Stimulated activated CD8-positive, alpha-beta memory T cell treated with anti-CD3 and anti-CD28 coated beads, Interleukin-2, amount 100 ng/mL, for 1 hour (primary cell): ENCODE measurements around the gene TCTN2.

Source experiments
- DNase-seq, 2 donors: peaks; one replicate each; pipeline ENCODE4 v3.0.0-alpha.2; 2020; ENCODE audit warnings: low read depth in 2 of 2

Gene TCTN2

GRCh38 chr12:123741937-123742572 lies 71.1 kb downstream of the TCTN2 start:
- no peak for DNase-seq

DNA sequence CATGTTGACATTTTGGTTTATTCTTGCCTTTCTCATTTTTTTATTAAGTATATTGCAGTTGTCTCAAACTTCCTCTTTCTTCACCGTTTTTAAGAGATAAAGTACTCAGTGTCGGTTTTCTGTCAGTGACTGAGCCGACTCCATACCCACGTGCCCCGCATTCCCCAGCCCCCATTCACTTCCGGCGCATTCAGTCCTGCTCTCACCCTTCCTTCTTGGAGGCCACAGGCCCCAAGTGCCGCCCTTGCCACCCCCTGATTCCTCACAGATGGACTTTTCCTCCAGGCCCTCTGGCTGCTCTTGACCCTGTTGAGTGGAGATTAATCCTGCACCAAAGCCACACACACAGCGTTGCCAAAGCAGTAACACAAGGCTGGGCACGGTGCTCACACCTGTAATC lies 72.1 kb downstream of the TCTN2 start:
- DNase-seq: no peak

- DNase-seq: no peak
Observed at GRCh38 chr12:123744836-123745235, 73.9 kb downstream of the TCTN2 start.

- no peak for DNase-seq
Observed at GRCh38 chr12:123747309-123747708, 76.4 kb downstream of the TCTN2 start.

- no peak for DNase-seq
Observed at GRCh38 chr12:123748161-123748560, 77.2 kb downstream of the TCTN2 start.

GRCh38 chr12:123748661-123749060 lies 77.7 kb downstream of the TCTN2 start:
- DNase-seq: no peak

DNA sequence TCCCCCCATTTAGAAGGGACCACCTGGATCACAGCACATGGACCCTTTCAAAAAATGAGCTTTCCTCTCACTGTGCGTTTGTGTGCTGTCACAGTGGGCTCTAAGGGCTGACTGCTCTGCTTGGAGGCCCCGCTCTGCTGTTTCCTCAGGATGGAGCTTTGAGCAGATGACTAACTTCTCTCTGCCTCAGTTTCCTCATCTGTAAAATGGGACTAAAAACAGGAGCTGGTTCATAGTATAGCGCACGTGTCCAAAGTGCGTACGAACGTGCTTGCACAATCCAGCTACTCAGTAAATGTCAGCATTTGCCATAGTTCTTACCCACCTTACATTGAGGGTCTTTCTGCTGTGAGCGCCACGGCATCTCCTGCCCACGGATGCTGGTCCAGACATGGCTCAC lies 78.4 kb downstream of the TCTN2 start:
- DNase-seq: no peak

DNA sequence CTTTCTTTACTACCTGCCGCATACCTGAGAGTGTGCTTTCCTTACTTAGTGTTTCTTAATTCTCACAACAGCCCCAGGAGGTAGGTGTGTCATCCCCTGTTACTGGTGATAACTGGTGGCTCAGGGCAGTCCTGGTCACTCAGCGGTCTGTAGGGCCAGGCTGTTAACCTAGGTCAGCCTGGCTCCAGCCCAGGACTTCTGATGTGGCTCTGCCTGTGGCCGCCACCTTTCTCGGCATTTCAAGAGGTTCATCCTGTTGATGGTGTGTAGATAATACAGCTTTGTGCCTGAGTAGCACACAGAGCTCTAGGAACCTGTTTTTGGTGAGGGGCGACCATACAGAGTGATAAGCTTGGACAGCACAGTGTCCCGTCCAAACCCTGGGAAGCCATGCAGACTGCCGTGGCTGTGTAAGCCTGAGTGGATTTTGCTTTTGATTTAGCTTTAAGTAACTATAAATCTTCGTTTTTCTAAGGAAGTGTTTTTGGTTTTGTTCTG lies 79.3 kb downstream of the TCTN2 start:
- DNase-seq: no peak

DNA sequence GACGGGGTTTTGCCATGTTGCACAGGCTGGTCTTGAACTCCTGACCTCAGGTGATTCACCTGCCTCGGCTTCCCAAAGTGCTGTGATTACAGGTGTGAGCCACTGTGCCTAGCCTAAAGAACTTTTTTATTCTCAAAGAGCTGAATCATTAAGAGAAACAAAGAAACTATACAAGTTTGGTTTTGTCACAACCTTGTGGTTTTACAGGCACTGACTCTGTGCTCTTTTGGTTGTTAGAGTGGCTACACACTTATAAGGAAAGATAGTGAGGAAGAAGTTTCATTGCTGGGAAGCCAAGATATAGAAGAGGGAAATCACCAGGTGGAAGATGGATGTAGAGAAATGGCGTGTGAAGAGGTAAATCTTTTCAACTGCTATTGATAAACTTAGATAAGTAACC lies 81.1 kb downstream of the TCTN2 start:
- DNase-seq: no peak

DNA sequence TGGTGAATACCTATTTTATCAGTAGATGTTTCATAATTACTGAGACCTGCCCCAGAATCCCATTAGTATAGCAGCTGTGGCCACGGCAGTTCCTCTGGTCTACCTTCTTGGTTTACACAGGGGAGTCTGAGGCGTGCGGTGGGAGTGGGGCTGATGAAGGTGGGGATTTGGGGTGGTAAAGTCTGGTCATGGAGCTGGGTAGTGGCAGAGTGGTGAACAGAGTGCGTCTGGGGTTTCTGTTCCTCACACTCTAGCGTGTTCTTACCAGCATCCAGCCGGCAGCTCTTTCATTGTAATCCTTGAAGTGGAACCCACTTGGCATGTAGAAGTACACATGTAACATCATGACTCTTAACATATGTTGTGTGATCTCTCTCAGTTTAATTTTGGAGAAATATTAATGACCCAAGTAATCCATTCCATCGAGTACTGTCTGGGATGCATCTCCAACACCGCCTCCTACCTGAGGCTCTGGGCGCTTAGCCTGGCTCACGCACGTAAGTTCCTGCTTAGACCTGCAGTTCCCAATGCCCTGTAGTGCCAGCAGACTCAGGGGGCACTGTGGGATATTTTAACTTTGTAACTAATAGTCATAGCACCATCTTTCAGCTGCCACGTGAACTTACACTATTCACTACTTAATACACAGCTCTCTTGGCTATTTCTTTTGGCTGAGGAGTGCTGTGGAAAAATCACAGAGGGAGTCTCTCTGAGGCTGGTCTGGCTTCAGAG lies 83.3 kb downstream of the TCTN2 start:
- DNase-seq: no peak

- DNase-seq: no peak
Observed at GRCh38 chr12:123757561-123757960, 86.6 kb downstream of the TCTN2 start.
